ENCODE measurements around the gene TMEM273.

- TF ChIP-seq POLR2AphosphoS5 (IDR thresholded peaks at IDR 0.05), result no peak
- TF ChIP-seq CTCF (IDR thresholded peaks at IDR 0.05), result no peak
Measured at GRCh38 chr10:49141541-49142332, 46.5 kb downstream of the TMEM273 start.

Data from suprapubic skin (tissue), 3 donors.